ENCODE measurements around the gene RBP2. TPM values are rescaled to one million over a fixed set of nuclear protein-coding genes. Genes with fewer than 3 reads are reported as not detected.
"Not testable (repeated sequence)": the region's sequence is repeated elsewhere in the genome, so short reads cannot be mapped to it uniquely, and the experiment has no call there.

RBP2 gene
- polyA plus RNA-seq, 3 donors = 0.37 to 0.52 TPM; not detected in 1

- 30 to 62% (median 56%) methylated on average over 1 of the region's 1 CpG for WGBS, 3 donors
Observed at GRCh38 chr3:139421040-139421439, 55.3 kb downstream of the RBP2 start.

DNA sequence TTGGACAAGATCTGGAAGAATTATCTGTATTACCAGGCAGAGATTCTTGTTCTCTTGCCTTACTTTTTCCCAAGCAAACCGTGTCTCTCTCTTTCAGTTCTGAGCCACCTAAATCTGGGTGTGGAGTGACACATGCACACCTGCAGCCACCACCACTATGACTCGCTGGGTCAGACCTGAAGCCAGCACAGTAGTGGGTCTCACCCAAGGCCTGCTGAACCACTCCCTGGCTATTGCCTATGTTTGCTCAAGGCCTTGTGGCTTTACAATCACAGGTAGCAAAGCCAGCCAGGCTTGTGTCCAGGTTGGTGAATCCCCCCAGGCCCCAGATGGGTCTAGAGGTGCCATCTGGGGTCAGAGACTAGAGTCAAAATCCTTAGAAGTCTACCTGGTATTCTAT lies 58.2 kb downstream of the RBP2 start:
- whole genome bisulfite sequencing, 3 donors = 91 to 95% (median 92%) methylated on average over 2 of the region's 2 CpGs
- no peak overlapping the region for H3K27ac ChIP-seq (ENCODE audit: low read depth, low read length)

More at GRCh38 chr3:139421040-139421439, 55.3 kb downstream of the RBP2 start:
- no peak overlapping the region for H3K27ac ChIP-seq (ENCODE audit: low read depth, low read length)

GRCh38 chr3:139416275-139416674 lies 60.0 kb downstream of the RBP2 start:
- 92 to 97% (median 95%) methylated on average over 1 of the region's 1 CpG for WGBS, 3 donors

GRCh38 chr3:139414608-139415224 lies 61.6 kb downstream of the RBP2 start:
- 77 to 87% (median 85%) methylated on average over 2 of the region's 2 CpGs for WGBS, 3 donors
- no peak overlapping the region for H3K27ac ChIP-seq (ENCODE audit: low read depth, low read length)

More at GRCh38 chr3:139416275-139416674, 60.0 kb downstream of the RBP2 start:
- no peak overlapping the region for H3K27ac ChIP-seq (ENCODE audit: low read depth, low read length)

DNA sequence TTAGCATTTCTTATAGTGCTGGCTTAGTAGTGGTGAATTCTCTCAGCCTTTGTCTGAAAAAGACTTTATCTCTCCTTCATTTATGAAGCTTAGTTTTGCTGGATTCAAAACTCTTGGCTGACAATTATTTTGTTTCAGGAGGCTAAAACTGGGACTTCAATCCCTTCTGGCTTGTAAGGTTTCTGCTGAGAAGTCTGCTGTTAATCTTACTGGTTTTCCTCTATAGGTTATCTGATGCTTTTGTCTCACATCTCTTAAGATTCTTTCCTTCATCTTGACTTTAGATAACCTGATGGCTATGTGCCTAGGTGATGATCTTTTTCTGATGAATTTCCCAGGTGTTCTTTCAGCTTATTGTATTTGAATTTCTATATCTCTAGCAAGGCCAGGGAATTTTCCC lies 63.4 kb downstream of the RBP2 start:
- H3K27ac ChIP-seq (ENCODE audit: low read depth, low read length) = not testable (repeated sequence)

Other genes with a start within 250 kb of the RBP2 start
- 10 to 100 TPM; 38.5 to 46.2 (median 38.9) TPM for gene MRPS22, start 132.5 kb downstream of the RBP2 start, polyA plus RNA-seq
- 10 to 100 TPM; 45.3 to 66.5 (median 50.1) TPM for gene COPB2, start 86.9 kb downstream of the RBP2 start, polyA plus RNA-seq
- 100 to 1,000 TPM in 2 of 3 donors, 10 to 100 TPM in 1; 14.0 to 361 (median 124) TPM for gene RBP1, start 63.2 kb upstream of the RBP2 start, polyA plus RNA-seq
- 1 to 10 TPM; 4.6 to 8.2 (median 5.9) TPM for gene NMNAT3, start 201.5 kb upstream of the RBP2 start, polyA plus RNA-seq